ENCODE results near the gene ADPRM. TPM values are rescaled to one million over a fixed set of nuclear protein-coding genes. Genes with fewer than 3 reads are reported as not detected.

The ADPRM gene
- total RNA-seq, 1 experiment from 2014 or later: 7.9 TPM

DNA sequence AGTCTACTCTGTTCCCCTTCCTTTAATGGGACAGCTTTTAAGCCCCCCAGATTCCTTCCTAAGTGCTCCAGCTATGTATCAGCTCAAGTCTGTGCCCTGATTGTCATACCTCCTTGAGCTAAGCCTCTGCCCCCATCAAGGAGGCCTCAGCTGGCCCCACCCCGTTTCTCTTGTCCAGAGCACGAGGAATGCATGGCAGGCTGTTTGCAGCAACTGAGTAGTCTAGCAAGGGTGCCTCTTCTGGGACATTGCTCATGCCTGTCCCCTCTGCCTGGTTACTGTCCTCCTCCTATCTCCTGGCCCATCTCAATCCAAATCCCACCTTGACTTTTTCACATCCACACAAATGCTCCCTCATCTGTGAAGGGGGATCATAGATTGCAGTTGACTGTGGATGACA, 60.3 kb downstream of the ADPRM start:
- no peaks in the 10 kb centered on the region for H3K9me3 ChIP-seq (ENCODE audit: control insufficient read depth in 1 of 2, insufficient read depth in 1 of 2, low read depth in 1 of 2, low read length in 2 of 2)
- CTCF ChIA-PET: no interaction called here
- H3K27me3 ChIP-seq (ENCODE audit: insufficient read depth, low read length): no peaks in the 10 kb centered on the region
- no peaks in the 10 kb centered on the region for H3K4me1 ChIP-seq (ENCODE audit: control insufficient read depth in 1 of 2, insufficient read depth in 2 of 2, low read length in 2 of 2)
- BruUV-seq (replicated peaks): no TSS peak
- H3K9me2 ChIP-seq (ENCODE audit: insufficient read depth): no peaks in the 10 kb centered on the region
- DNase-seq (ENCODE audit: low read depth, low spot score) (no peak), ATAC-seq (no peak)
- no peak overlapping the region for H3K4me3 ChIP-seq (replicated peaks in 1 of 2; ENCODE audit: low read depth in 1 of 2, low read length in 2 of 2)
- POLR2A ChIA-PET: no interaction called here
- H3K36me3 ChIP-seq (ENCODE audit: control insufficient read depth in 1 of 2, insufficient read depth in 2 of 2, low read length in 2 of 2): no peaks in the 10 kb centered on the region
- H3K4me2 ChIP-seq (ENCODE audit: low read length): no peak overlapping the region
- no peak overlapping the region for H3K27ac ChIP-seq (ENCODE audit: low read depth, low read length)
- RAD21 ChIA-PET (ENCODE audit: low non-redundant PET in 1 of 2, low total read pairs in 2 of 2, uncharacterized antibody in 2 of 2, unreplicated experiment in 2 of 2): no interaction called here
- no peak overlapping the region for H2AFZ ChIP-seq (ENCODE audit: low read depth, low read length, poor library complexity, severe bottlenecking)
- intact Hi-C loops (cut with micrococcal nuclease): no loop called here
- no peak for TF ChIP-seq SRF (IDR thresholded peaks at IDR 0.05; ENCODE audit: low read depth)
- TF ChIP-seq EZH2phosphoT487 (IDR thresholded peaks at IDR 0.05; ENCODE audit: borderline replicate concordance): no peak
- no peak for TF ChIP-seq SP1 (IDR thresholded peaks at IDR 0.05; ENCODE audit: low read depth)
- no peak for TF ChIP-seq POLR2A (IDR thresholded peaks at IDR 0.05; ENCODE audit: borderline replicate concordance, extremely low read depth, insufficient read depth, insufficient read length)
- no peak for TF ChIP-seq ATF3 (IDR thresholded peaks at IDR 0.05)
- TF ChIP-seq EZH2 (IDR thresholded peaks at IDR 0.05): no peak
- TF ChIP-seq ELF1 (IDR thresholded peaks at IDR 0.05; ENCODE audit: borderline replicate concordance, low read depth): no peak
- TF ChIP-seq ZFX (IDR thresholded peaks at IDR 0.05): no peak
- no peak for TF ChIP-seq YY1 (IDR thresholded peaks at IDR 0.05; ENCODE audit: extremely low read depth, insufficient replicate concordance, low read depth, low read length)
- TF ChIP-seq POLR2AphosphoS5 (IDR thresholded peaks at IDR 0.05; ENCODE audit: low read depth, low read length): no peak
- no peak for TF ChIP-seq ZNF274 (IDR thresholded peaks at IDR 0.05; ENCODE audit: low read depth, low read length)
- no peak for TF ChIP-seq ZBTB33 (IDR thresholded peaks at IDR 0.05; ENCODE audit: extremely low read depth, insufficient replicate concordance, low read length)
- TF ChIP-seq CTCF (IDR thresholded peaks at IDR 0.05 in 2 of 3, conservative IDR thresholded peaks at IDR 0.05 in 1 of 3; ENCODE audit: borderline replicate concordance in 1 of 3, insufficient read depth in 1 of 3, low read depth in 2 of 3, low read length in 2 of 3): no peak
- no peak for TF ChIP-seq FOSL1 (IDR thresholded peaks at IDR 0.05; ENCODE audit: low read depth)
- TF ChIP-seq RAD21 (IDR thresholded peaks at IDR 0.05; ENCODE audit: low read depth): no peak
- TF ChIP-seq SIN3A (IDR thresholded peaks at IDR 0.05; ENCODE audit: low read depth): no peak
- H3K79me2 ChIP-seq (ENCODE audit: insufficient read depth, low read length): no peaks in the 10 kb centered on the region
- H4K20me1 ChIP-seq (ENCODE audit: insufficient read depth): no peaks in the 10 kb centered on the region
- H3K9ac ChIP-seq (ENCODE audit: low read length): no peak overlapping the region
